ENCODE measurements around the gene LIN37. TPM values are rescaled to one million over a fixed set of nuclear protein-coding genes. Genes with fewer than 3 reads are reported as not detected.

LIN37 gene
- total and polyA plus RNA-seq, 7 donors, result 3.1 to 26.8 (median 14.5) TPM

DNA sequence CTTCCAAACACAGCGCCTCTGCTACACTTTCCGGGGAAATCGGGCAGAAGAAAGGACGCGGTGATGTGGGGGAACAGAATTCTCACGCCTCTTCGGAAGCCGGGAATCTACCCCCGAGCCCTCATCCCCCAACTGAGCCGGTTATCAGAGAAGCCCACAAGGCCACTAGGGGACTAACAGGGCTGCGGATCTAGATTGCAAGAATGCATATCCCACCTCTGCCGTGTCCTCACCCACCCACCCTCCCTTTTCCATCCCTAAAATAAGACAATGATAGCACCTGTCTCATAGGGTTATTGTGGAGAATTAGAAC is 7.2 kb upstream of the LIN37 start:
- H3K27ac ChIP-seq, result peak overlapping the region; percentile 73
- TF ChIP-seq, protein P1, sequence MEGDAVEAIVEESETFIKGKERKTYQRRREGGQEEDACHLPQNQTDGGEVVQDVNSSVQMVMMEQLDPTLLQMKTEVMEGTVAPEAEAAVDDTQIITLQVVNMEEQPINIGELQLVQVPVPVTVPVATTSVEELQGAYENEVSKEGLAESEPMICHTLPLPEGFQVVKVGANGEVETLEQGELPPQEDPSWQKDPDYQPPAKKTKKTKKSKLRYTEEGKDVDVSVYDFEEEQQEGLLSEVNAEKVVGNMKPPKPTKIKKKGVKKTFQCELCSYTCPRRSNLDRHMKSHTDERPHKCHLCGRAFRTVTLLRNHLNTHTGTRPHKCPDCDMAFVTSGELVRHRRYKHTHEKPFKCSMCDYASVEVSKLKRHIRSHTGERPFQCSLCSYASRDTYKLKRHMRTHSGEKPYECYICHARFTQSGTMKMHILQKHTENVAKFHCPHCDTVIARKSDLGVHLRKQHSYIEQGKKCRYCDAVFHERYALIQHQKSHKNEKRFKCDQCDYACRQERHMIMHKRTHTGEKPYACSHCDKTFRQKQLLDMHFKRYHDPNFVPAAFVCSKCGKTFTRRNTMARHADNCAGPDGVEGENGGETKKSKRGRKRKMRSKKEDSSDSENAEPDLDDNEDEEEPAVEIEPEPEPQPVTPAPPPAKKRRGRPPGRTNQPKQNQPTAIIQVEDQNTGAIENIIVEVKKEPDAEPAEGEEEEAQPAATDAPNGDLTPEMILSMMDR (IDR thresholded peaks at IDR 0.05), result no peak
- H3K4me1 ChIP-seq, result peaks cover 23% of the 10 kb centered on the region
- H3K27me3 ChIP-seq (ENCODE audit: insufficient read depth in 3 of 3, low read length in 2 of 3), result no peaks in the 10 kb centered on the region
- no peak for ATAC-seq
- H3K4me3 ChIP-seq, result peak overlapping the region; percentile 71
- no peak for DNase-seq
- peaks cover 0 to 58% of the 10 kb centered on the region in 2 donors for H3K36me3 ChIP-seq (ENCODE audit: insufficient read depth in 1 of 2, low read depth in 1 of 2)
- intact Hi-C loops (cut with DNase I), result no loop called here
- no peaks in the 10 kb centered on the region for H3K9me3 ChIP-seq
- 4 to 10% (median 9%) methylated on average over 12 of the region's 12 CpGs for WGBS, 3 donors

DNA sequence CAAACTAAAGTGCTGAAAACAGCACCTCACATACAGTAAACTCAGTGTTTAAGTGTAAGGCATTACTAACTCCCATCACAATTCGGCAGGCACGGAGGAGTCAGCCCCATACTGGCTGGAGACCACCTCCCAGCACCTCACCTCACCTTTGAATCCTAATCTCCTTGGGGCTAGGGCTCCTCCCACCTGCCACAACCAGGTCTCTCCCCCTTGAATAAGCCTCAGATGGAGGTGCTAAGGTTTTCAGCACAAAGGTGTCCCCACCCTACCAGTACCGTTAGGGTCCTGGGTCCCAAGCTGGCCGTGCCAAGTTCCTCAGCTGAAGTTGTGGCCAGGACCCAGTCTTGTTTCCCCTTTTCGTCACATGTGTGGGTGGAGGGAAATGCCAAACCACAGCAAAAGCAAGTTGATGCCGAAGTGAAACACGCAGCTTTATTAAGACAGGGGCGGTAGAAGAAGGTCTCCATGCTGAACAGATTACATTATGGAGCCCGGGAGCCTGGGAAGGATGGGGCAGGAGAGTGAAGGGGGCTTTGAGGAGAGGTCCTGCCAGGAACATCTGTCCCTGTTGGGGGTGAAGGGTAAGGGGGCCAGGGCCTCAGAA is 6.2 kb upstream of the LIN37 start, which contains the start of gene IGFLR1:
TSS of gene IGFLR1 (minus strand) at position 332 of the 604 bp plus-strand sequence. CDS start 1,272 bp downstream, outside the sequence.
- Histone ChIP-seq H3K27me3 (ENCODE audit: insufficient read depth in 3 of 3, low read length in 2 of 3) (no peaks in the 10 kb centered on the region), H3K4me3 (peak within 1 kb of the TSS; percentile 71), H3K27ac (peak within 1 kb of the TSS; percentile 73), H3K4me1 (peaks cover 33% of the 10 kb centered on the region), H3K9me3 (no peaks in the 10 kb centered on the region), H3K36me3 (ENCODE audit: insufficient read depth in 1 of 2, low read depth in 1 of 2) (peaks cover 0 to 51% of the 10 kb centered on the region in 2 donors)
- DNase-seq, result no peak
- intact Hi-C loops (cut with DNase I), result no loop called here
- ATAC-seq, result no peak
- WGBS, 3 donors, result 76 to 87% (median 80%) methylated on average over 9 of the region's 9 CpGs
- TF ChIP-seq, protein P1 (IDR thresholded peaks at IDR 0.05), result no peak

DNA sequence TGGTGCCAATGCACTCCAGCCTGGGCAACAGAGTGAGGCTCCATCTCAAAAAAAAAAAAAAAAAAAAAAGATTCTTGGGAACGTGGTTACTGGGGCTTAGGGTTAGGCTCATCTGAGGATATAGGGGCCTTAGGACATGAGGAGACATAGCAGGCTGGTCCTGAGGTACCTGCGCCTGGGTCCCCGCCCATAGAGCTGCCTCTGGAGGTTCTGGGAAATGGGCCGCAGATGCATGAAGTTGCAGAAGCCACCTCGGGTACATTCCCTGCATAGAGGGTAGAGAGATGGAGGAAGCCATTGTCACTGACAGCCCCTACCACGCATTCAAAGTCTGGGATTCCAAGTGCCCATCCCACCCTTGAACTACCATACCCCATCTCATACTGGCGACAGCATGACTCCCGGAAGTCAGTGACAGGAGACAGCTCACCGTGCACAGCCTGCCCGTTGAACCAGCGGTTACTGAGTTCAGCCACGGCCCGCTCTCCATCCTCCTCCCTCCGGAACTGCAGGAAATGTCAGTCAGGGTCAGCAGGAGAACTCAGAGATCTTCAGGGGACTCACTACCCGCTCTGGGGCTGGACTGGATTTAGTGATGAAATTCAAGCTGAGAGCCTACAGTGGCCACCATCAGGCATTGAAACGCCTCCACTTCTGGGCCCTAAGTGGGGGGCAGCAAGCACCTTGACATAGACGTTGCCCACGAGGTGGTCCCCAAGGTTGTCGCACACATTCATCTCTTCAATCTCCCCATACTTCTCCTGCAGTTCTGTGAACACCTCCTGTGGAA is 4.5 kb upstream of the LIN37 start:
- Histone ChIP-seq H3K27ac (peak overlapping the region; percentile 100), H3K4me1 (peaks cover 42% of the 10 kb centered on the region), H3K27me3 (ENCODE audit: insufficient read depth in 3 of 3, low read length in 2 of 3) (no peaks in the 10 kb centered on the region), H3K9me3 (no peaks in the 10 kb centered on the region), H3K4me3 (peak overlapping the region; percentile 89), H3K36me3 (ENCODE audit: insufficient read depth in 1 of 2, low read depth in 1 of 2) (peaks cover 0 to 35% of the 10 kb centered on the region in 2 donors)
- DNase-seq (no peak), ATAC-seq (no peak)
- intact Hi-C loops (cut with DNase I), result no loop called here
- TF ChIP-seq, protein P1 (IDR thresholded peaks at IDR 0.05), result no peak
- WGBS, 3 donors, result 84 to 87% (median 86%) methylated on average over 19 of the region's 19 CpGs

DNA sequence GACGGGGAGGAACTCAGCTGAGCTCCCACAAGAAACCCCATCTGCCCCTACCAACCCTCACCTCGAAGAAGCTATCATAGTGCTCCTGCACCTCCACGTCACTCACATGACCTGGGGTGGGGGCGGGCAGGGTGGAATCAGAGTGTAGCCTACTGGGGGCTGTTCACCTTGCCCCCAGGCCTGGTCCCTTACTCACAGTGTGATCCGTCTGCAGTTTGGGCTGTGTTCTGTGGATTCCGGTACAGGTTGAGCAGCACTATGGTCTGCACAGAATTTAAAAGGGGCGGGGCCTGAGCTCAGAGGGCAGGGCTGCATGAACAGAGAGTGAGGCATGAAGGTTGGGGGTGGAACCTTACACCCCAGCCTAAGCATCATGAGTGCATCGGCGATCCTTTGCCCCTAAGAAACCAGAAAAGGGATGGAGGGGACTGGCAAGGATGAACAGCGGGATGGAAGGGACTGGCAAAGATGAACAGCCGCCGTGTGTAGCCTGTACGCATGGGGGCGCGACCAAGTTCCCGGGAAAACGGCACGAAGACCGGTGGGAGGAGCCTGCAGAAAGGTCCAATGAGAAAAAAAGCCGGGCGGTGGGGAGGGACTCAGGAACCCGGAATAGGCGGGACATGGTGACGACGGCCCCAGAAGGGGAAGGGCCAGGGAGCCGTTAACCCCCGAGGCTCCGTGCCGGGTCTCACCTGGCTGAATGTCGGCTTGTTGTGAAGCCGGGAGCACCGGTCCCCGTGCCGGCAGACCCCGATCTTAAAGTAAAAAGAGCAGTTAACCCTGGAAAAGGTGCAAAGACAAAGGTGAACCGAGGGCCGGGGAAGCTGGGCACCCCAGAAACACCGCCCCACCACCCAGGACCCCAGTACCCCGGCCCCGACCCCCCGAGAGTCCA is 3.7 kb upstream of the LIN37 start:
- WGBS, 3 donors, result 7% methylated on average over 41 of the region's 41 CpGs
- Histone ChIP-seq H3K4me3 (peak overlapping the region; percentile 89), H3K4me1 (peaks cover 48% of the 10 kb centered on the region), H3K27ac (peak overlapping the region; percentile 100), H3K9me3 (no peaks in the 10 kb centered on the region), H3K27me3 (ENCODE audit: insufficient read depth in 3 of 3, low read length in 2 of 3) (no peaks in the 10 kb centered on the region), H3K36me3 (ENCODE audit: insufficient read depth in 1 of 2, low read depth in 1 of 2) (peaks cover 0 to 30% of the 10 kb centered on the region in 2 donors)
- TF ChIP-seq, protein P1 (IDR thresholded peaks at IDR 0.05), result peak; percentile 30
- intact Hi-C loops (cut with DNase I), result loop anchor here in 1 of 2 donors (5.0 kb wide), 1 partner anchor 188 kb away; no protein-coding TSS in a partner anchor
- DNase-seq (peak; percentile 95 to 97), ATAC-seq (peak; percentile 73 to 80 (median 76))

Measured in psoas muscle (tissue), 8 donors.